Eye (tissue), 1 donor: ENCODE results near the gene RAB40C.

Experiments
- DNase-seq: peaks from one replicate; pipeline ENCODE4 v3.0.0-alpha.2; 2015

RAB40C gene

GRCh38 chr16:633336-634050, 43.6 kb downstream of the RAB40C start:
- no peak for DNase-seq

- DNase-seq, result no peak
Observed at GRCh38 chr16:634051-634670, 44.3 kb downstream of the RAB40C start.

GRCh38 chr16:634996-635395, 45.1 kb downstream of the RAB40C start:
- DNase-seq, result no peak

GRCh38 chr16:635573-636205, 45.8 kb downstream of the RAB40C start:
- DNase-seq, result no peak

GRCh38 chr16:636206-637080, 46.6 kb downstream of the RAB40C start, which contains the start of gene METTL26:
TSS of gene METTL26 (minus strand) at chr16:636305. CDS start at chr16:636290, 15 bp downstream.
- DNase-seq, result peak; percentile 98

- peak; percentile 77 for DNase-seq
Observed at GRCh38 chr16:637081-638018, 47.5 kb downstream of the RAB40C start.

GRCh38 chr16:638034-638543, 48.2 kb downstream of the RAB40C start:
- no peak for DNase-seq

GRCh38 chr16:638836-639235, 49.0 kb downstream of the RAB40C start:
- DNase-seq, result no peak

GRCh38 chr16:640614-641013, 50.7 kb downstream of the RAB40C start:
- no peak for DNase-seq

GRCh38 chr16:641326-642188, 51.7 kb downstream of the RAB40C start, which contains the start of gene MCRIP2:
TSS of gene MCRIP2 (plus strand) at chr16:641828. CDS start at chr16:641992, 164 bp downstream.
- peak; percentile 83 for DNase-seq

GRCh38 chr16:642189-643049, 52.6 kb downstream of the RAB40C start:
- DNase-seq, result peak; percentile 55

- DNase-seq, result no peak
Observed at GRCh38 chr16:643050-643368, 53.1 kb downstream of the RAB40C start.

- no peak for DNase-seq
Observed at GRCh38 chr16:644556-644955, 54.7 kb downstream of the RAB40C start.

GRCh38 chr16:645852-646678, 56.2 kb downstream of the RAB40C start:
- DNase-seq, result no peak

- DNase-seq, result no peak
Observed at GRCh38 chr16:646679-647172, 56.9 kb downstream of the RAB40C start.

- DNase-seq, result no peak
Observed at GRCh38 chr16:647173-647902, 57.5 kb downstream of the RAB40C start.

- no peak for DNase-seq
Observed at GRCh38 chr16:648071-648780, 58.4 kb downstream of the RAB40C start.
